ENCODE measurements around the gene MAPRE2. TPM values are rescaled to one million over a fixed set of nuclear protein-coding genes. Genes with fewer than 3 reads are reported as not detected.

Gene MAPRE2
- total RNA-seq, 4 donors from 2014 or later = 22.9 to 39.2 (median 35.8) TPM

DNA sequence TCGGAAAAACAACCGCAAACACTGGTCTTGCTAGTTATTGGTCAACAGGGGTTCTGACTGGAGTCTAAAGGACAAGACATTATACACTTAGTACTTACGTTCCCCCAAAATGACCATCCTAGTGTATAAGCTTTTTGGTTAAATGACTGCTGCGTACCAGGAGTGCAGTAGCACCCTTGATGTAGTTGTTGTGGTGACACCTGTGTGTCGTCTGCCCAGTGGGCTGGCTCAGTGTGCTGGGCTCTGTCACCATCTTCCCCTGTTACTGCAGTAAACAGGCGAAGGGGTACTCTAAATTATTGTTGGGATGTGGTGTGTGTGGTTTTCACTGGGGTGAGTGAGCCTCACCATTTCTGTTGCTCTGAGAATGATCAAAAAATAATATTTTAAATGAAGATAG lies 76.2 kb downstream of the MAPRE2 start:
- no peak for ATAC-seq
- no peak for TF ChIP-seq EP300 (IDR thresholded peaks at IDR 0.05)
- no peak for TF ChIP-seq POLR2A (IDR thresholded peaks at IDR 0.05)
- TF ChIP-seq, protein P1, sequence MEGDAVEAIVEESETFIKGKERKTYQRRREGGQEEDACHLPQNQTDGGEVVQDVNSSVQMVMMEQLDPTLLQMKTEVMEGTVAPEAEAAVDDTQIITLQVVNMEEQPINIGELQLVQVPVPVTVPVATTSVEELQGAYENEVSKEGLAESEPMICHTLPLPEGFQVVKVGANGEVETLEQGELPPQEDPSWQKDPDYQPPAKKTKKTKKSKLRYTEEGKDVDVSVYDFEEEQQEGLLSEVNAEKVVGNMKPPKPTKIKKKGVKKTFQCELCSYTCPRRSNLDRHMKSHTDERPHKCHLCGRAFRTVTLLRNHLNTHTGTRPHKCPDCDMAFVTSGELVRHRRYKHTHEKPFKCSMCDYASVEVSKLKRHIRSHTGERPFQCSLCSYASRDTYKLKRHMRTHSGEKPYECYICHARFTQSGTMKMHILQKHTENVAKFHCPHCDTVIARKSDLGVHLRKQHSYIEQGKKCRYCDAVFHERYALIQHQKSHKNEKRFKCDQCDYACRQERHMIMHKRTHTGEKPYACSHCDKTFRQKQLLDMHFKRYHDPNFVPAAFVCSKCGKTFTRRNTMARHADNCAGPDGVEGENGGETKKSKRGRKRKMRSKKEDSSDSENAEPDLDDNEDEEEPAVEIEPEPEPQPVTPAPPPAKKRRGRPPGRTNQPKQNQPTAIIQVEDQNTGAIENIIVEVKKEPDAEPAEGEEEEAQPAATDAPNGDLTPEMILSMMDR (IDR thresholded peaks at IDR 0.05) = no peak
- no peak for TF ChIP-seq POLR2AphosphoS5 (IDR thresholded peaks at IDR 0.05)
- Histone ChIP-seq H3K27me3 (no peaks in the 10 kb centered on the region), H3K4me3 (no peak overlapping the region), H3K27ac (peak overlapping the region; percentile 37 to 85 (median 76)), H3K9me3 (no peaks in the 10 kb centered on the region), H3K36me3 (no peaks in the 10 kb centered on the region), H3K4me1 (peaks cover 11 to 57% (median 18%) of the 10 kb centered on the region in 3 donors)
- 74 to 86% methylated on average over 4 of the region's 6 CpGs for WGBS, 2 donors (ENCODE audit: low coverage in 1 of 2)

DNA sequence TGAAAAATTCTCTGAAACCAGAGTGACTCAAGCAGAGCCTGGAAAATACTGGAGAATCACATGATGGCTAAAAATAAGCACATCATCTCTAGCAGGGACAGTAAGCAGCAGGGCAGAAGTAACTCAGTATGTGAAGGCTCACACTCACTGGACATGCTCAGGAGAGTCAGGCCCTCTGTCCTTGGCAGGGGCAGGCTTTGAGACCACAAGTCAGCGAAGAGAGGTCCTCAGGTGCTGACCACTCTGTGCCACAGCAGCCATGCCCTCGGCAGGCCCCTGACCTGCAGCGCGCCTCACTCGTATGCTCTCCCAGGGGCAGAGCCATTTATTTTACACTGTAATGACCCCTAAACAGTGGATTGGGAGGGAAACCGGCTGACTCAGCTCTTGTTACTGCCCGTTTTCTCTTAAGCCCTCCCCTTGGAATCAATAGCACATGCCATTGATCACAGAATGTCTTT lies 76.8 kb downstream of the MAPRE2 start:
- Histone ChIP-seq H3K27me3 (no peaks in the 10 kb centered on the region), H3K4me3 (peak overlapping the region in 1 of 2 donors; percentile 21), H3K4me1 (peaks cover 11 to 62% (median 18%) of the 10 kb centered on the region in 3 donors), H3K27ac (peak overlapping the region; percentile 67 to 85 (median 76)), H3K36me3 (no peaks in the 10 kb centered on the region), H3K9me3 (no peaks in the 10 kb centered on the region)
- no peak for TF ChIP-seq EP300 (IDR thresholded peaks at IDR 0.05)
- peak; percentile 55 for TF ChIP-seq POLR2AphosphoS5 (IDR thresholded peaks at IDR 0.05)
- ATAC-seq = peak; percentile 82
- WGBS, 2 donors (ENCODE audit: low coverage in 1 of 2) = 0 to 24% methylated on average over 4 to 6 of the region's 7 CpGs

DNA sequence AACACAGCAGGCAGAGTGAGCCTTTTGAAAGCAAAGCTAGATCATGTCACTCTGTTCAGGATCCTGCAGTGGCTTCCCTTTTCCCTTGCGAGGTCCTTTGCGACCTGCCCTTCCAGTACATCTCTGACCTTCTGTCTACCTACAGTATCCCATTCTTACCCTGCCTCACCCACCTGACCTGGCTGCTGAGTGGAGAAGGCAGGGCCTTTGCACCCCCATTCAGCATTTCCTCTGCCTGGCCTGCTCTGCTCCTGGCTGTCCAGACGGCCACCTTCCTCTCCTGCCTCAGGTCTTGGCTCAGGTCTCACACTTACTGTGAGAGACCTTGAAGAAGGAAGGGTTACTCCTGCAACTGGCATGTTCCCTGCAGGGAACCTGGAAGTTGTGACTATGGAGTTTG lies 77.4 kb downstream of the MAPRE2 start:
- Histone ChIP-seq H3K9me3 (no peaks in the 10 kb centered on the region), H3K27me3 (no peaks in the 10 kb centered on the region), H3K4me3 (no peak overlapping the region), H3K27ac (peak overlapping the region in 3 of 4 donors; percentile 73 to 85 (median 79)), H3K4me1 (peaks cover 11 to 62% (median 18%) of the 10 kb centered on the region in 3 donors), H3K36me3 (no peaks in the 10 kb centered on the region)
- WGBS, 2 donors (ENCODE audit: low coverage in 1 of 2) = 64 to 80% methylated on average over 2 of the region's 3 CpGs
- TF ChIP-seq POLR2AphosphoS5 (IDR thresholded peaks at IDR 0.05) = no peak
- TF ChIP-seq, protein P1 (IDR thresholded peaks at IDR 0.05) = no peak
- no peak for TF ChIP-seq POLR2A (IDR thresholded peaks at IDR 0.05)
- no peak for TF ChIP-seq EP300 (IDR thresholded peaks at IDR 0.05)
- no peak for ATAC-seq

DNA sequence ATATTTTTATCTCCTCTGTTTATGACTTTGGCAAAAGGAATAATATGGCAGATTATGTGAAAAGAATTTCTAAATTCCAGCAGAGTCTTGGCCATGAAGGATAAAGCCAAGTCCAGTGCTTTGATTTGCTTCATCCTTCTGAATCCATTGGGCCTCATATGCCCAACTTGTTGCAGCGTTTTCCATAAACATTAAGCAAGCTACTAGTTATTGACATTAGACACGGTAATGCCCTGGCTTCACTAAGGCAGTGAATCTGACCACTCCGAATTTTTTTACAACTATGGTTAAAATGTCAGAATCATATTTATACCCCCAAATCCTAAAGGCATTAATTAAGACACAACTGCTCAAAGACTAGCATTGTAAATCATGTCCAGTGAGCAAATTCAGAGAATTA lies 79.8 kb downstream of the MAPRE2 start:
- Histone ChIP-seq H3K27me3 (no peaks in the 10 kb centered on the region), H3K36me3 (no peaks in the 10 kb centered on the region), H3K9me3 (no peaks in the 10 kb centered on the region), H3K4me1 (peaks cover 11 to 62% (median 18%) of the 10 kb centered on the region in 3 donors), H3K4me3 (no peak overlapping the region), H3K27ac (no peak overlapping the region)
- WGBS, 2 donors (ENCODE audit: low coverage in 1 of 2) = 73% methylated on average over 3 of the region's 3 CpGs; no CpG with 5 or more reads in 1 of the 2 donors
- ATAC-seq = no peak
- TF ChIP-seq EP300 (IDR thresholded peaks at IDR 0.05) = no peak
- no peak for TF ChIP-seq POLR2A (IDR thresholded peaks at IDR 0.05)

DNA sequence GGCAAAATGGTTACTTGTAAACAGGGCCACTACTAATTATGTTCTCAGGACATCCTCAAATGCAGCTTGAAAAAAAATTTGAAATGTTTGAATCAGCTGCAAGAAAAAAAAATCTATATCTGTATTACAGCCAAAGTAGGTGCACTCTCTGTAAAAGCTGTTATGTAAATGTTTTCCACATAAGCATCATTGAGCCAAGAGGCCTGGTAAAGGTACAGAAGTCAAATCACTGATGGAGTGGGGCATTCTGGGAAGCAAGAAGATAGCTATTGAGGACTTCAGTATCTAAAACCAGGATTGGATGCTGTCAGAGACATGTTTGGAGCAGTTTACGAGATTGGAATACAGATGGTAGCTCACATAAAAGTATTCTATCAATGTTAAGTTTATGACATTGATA lies 80.3 kb downstream of the MAPRE2 start:
- no peak for ATAC-seq
- Histone ChIP-seq H3K36me3 (peaks cover 0 to under 1% of the 10 kb centered on the region in 2 donors), H3K9me3 (no peaks in the 10 kb centered on the region), H3K4me3 (no peak overlapping the region), H3K27ac (no peak overlapping the region), H3K4me1 (peaks cover 11 to 59% (median 18%) of the 10 kb centered on the region in 3 donors), H3K27me3 (no peaks in the 10 kb centered on the region)
- TF ChIP-seq POLR2A (IDR thresholded peaks at IDR 0.05) = no peak
- TF ChIP-seq, protein P1 (IDR thresholded peaks at IDR 0.05) = no peak
- TF ChIP-seq EP300 (IDR thresholded peaks at IDR 0.05) = no peak
- no peak for TF ChIP-seq POLR2AphosphoS5 (IDR thresholded peaks at IDR 0.05)
- WGBS, 2 donors (ENCODE audit: low coverage in 1 of 2) = 91 to 100% methylated on average over 1 of the region's 1 CpG

DNA sequence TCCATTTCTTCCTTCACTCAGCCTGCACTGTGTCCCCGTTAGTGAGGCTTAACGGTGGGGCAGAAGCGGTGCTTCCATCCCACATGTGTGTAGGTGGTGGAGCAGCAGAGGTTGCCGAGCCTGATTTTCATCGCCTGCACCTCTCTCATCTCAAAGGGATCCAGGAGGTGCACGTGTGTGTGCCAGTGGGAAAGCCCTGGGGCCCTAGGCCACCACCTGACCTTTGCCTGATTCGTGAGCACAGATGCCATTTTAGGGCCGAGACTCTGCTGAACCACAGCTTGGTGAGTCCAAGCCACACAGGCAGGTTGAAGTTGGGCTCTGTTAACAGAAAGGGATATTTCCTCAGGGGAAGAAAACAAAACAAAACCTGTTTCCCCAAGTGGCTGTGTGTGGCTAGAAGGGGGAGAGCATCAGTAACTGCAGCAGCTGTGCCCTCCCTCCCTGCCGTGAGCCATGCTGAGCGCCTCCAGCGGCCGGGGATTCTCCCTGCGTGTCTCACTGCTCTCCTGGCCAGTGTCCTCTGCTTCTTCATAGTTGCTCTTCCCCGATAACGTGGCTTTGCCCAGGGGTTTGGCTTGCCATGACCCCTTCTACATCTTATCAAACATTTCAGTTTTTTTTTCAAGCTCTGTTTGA lies 81.5 kb downstream of the MAPRE2 start:
- no peaks in the 10 kb centered on the region for H3K27me3 ChIP-seq
- H3K27ac ChIP-seq = no peak overlapping the region
- no peaks in the 10 kb centered on the region for H3K9me3 ChIP-seq
- ATAC-seq = no peak
- peaks cover 0 to 12% of the 10 kb centered on the region in 2 donors for H3K36me3 ChIP-seq
- H3K4me3 ChIP-seq = no peak overlapping the region
- 79 to 83% methylated on average over 4 to 11 of the region's 15 CpGs for WGBS, 2 donors (ENCODE audit: low coverage in 1 of 2)
- peaks cover 9 to 48% (median 11%) of the 10 kb centered on the region in 3 donors for H3K4me1 ChIP-seq
- TF ChIP-seq POLR2A (IDR thresholded peaks at IDR 0.05) (no peak), POLR2AphosphoS5 (IDR thresholded peaks at IDR 0.05) (no peak), EP300 (IDR thresholded peaks at IDR 0.05) (no peak)
- TF ChIP-seq, protein P1 (IDR thresholded peaks at IDR 0.05) = no peak

Data from gastroesophageal sphincter (tissue), 4 donors.